ENCODE measurements around the gene FBXL2.
"Not testable (repeated sequence)": the region's sequence is repeated elsewhere in the genome, so short reads cannot be mapped to it uniquely, and the experiment has no call there.

Gene FBXL2

GRCh38 chr3:33424606-33425452 lies 147.6 kb downstream of the FBXL2 start:
- Histone ChIP-seq H3K27me3 (ENCODE audit: control insufficient read depth in 1 of 2, insufficient read depth in 2 of 2, low read length in 2 of 2) (no peaks in the 10 kb centered on the region), H3K9me3 (ENCODE audit: control insufficient read depth in 1 of 2, low read length in 2 of 2) (no peaks in the 10 kb centered on the region), H3K36me3 (ENCODE audit: control insufficient read depth in 1 of 2, insufficient read depth in 2 of 2, low read length in 2 of 2) (peaks cover 0 to 19% of the 10 kb centered on the region in 2 donors), H3K9ac (ENCODE audit: low read depth in 1 of 2, low read length in 2 of 2) (no peak overlapping the region), H3K4me3 (ENCODE audit: low read depth in 1 of 2, low read length in 2 of 2) (no peak overlapping the region), H3K27ac (ENCODE audit: low read depth, low read length) (no peak overlapping the region), H3K4me1 (ENCODE audit: control insufficient read depth in 1 of 2, insufficient read depth in 2 of 2, low read length in 2 of 2) (peaks cover 14 to 21% of the 10 kb centered on the region in 2 donors)

DNA sequence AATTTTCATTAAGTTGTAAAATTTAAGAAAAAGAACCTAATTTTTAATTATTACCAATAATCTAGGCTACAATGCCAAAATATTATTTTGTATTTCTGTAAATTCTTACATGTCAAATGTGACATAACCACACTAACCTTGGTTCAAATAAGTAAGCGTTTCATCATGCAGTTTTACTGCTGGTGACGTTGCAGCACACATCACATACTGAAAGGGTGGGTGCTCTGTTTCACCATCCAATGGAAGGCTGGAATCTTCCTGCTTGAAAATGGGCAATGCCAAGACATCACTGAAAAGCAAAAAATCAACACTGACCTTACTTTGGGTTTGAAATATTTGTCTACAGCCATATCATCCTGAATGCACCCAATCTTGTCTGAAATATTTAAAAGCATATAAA lies 148.2 kb downstream of the FBXL2 start:
- H3K27ac ChIP-seq (ENCODE audit: low read depth, low read length): no peak overlapping the region
- H3K27me3 ChIP-seq (ENCODE audit: control insufficient read depth in 1 of 2, insufficient read depth in 2 of 2, low read length in 2 of 2): no peaks in the 10 kb centered on the region
- no peak overlapping the region for H3K9ac ChIP-seq (ENCODE audit: low read depth in 1 of 2, low read length in 2 of 2)
- no peak overlapping the region for H3K4me3 ChIP-seq (ENCODE audit: low read depth in 1 of 2, low read length in 2 of 2)
- peaks cover 20 to 28% of the 10 kb centered on the region in 2 donors for H3K4me1 ChIP-seq (ENCODE audit: control insufficient read depth in 1 of 2, insufficient read depth in 2 of 2, low read length in 2 of 2)
- peaks cover 0 to 19% of the 10 kb centered on the region in 2 donors for H3K36me3 ChIP-seq (ENCODE audit: control insufficient read depth in 1 of 2, insufficient read depth in 2 of 2, low read length in 2 of 2)
- H3K9me3 ChIP-seq (ENCODE audit: control insufficient read depth in 1 of 2, low read length in 2 of 2): no peaks in the 10 kb centered on the region

DNA sequence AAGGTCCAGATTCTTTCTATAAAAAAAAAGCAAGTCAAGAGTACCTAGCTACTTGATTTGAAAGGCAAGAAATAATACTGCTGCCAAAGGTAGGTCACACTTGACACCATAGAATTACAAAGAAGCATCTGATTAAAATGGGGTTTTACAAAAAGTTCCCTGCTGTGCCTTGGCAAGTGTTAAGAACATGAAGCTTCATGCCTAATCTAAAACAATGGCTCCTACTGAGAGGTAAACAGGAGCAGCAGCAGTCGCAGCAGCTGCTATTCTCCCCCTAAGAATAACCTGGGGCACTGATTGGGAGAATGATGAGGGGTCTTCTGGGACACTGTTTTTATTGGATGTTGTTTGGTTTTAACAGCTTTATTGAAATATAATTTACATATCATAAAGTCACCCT lies 148.8 kb downstream of the FBXL2 start:
- Histone ChIP-seq H3K36me3 (ENCODE audit: control insufficient read depth in 1 of 2, insufficient read depth in 2 of 2, low read length in 2 of 2) (peaks cover 0 to 14% of the 10 kb centered on the region in 2 donors), H3K9ac (ENCODE audit: low read depth in 1 of 2, low read length in 2 of 2) (no peak overlapping the region), H3K27me3 (ENCODE audit: control insufficient read depth in 1 of 2, insufficient read depth in 2 of 2, low read length in 2 of 2) (no peaks in the 10 kb centered on the region), H3K27ac (ENCODE audit: low read depth, low read length) (no peak overlapping the region), H3K4me3 (ENCODE audit: low read depth in 1 of 2, low read length in 2 of 2) (no peak overlapping the region), H3K4me1 (ENCODE audit: control insufficient read depth in 1 of 2, insufficient read depth in 2 of 2, low read length in 2 of 2) (peaks cover 20 to 32% of the 10 kb centered on the region in 2 donors), H3K9me3 (ENCODE audit: control insufficient read depth in 1 of 2, low read length in 2 of 2) (no peaks in the 10 kb centered on the region)

DNA sequence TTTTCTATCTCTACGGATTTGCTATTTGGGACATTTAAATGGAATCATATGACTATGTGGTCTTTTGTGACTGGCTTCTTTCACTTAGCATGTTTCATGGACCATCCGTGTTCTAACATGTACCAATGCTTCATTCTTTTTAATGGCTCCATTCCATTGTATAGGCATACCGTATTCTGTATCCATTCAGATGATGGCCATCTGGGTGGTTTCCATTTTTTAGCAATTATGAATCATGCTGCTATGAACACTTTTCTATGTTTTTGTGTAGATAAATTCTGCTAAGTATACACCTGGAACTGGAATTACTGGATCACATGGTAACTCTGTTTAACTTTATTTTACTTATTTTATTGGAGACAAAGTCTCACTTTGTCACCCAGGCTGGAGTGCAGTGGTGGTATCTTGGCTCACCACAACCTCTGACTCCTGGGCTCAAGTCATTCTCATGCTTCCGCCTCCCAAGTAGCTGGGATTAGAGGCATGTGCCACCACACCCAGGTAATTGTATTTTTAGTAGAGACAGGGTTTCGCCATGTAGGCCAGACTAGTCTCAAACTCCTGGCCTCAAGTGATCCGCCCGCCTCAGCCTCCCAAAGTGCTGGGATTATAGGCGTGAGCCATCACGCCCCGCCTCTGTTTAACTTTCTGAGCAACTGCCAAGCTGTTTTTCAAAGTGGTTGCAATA lies 149.5 kb downstream of the FBXL2 start:
- Histone ChIP-seq H3K4me1 (ENCODE audit: control insufficient read depth in 1 of 2, insufficient read depth in 2 of 2, low read length in 2 of 2) (peaks cover 20 to 32% of the 10 kb centered on the region in 2 donors), H3K27me3 (ENCODE audit: control insufficient read depth in 1 of 2, insufficient read depth in 2 of 2, low read length in 2 of 2) (no peaks in the 10 kb centered on the region)

DNA sequence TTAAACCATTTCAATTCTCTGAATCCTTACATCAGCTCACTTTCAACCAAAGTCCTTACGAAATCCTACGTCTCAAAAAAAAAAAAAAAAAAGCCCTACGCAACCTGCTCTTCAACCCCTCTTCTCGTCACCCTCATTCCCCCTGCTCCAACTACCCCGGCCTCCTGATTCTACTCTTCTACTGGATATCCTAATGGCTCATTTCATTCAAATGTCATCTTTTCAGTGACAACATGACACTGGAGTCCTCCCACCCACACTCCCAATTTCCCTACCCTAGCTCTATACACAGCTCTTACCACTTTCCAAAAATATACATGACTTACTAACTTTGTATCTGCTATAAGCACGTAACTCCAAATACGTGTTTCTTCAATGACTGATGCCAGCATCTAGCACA lies 151.5 kb downstream of the FBXL2 start:
- H3K27me3 ChIP-seq (ENCODE audit: control insufficient read depth in 1 of 2, insufficient read depth in 2 of 2, low read length in 2 of 2): no peaks in the 10 kb centered on the region
- H3K4me1 ChIP-seq (ENCODE audit: control insufficient read depth in 1 of 2, insufficient read depth in 2 of 2, low read length in 2 of 2): peaks cover 20 to 32% of the 10 kb centered on the region in 2 donors
- H3K27ac ChIP-seq (ENCODE audit: low read depth, low read length): no peak overlapping the region

More for the DNA sequence above, 149.5 kb downstream of the FBXL2 start:
- H3K36me3 ChIP-seq (ENCODE audit: control insufficient read depth in 1 of 2, insufficient read depth in 2 of 2, low read length in 2 of 2): peaks cover 0 to 14% of the 10 kb centered on the region in 2 donors
- no peak overlapping the region for H3K27ac ChIP-seq (ENCODE audit: low read depth, low read length)
- H3K4me3 ChIP-seq (ENCODE audit: low read depth in 1 of 2, low read length in 2 of 2): no peak overlapping the region
- no peak overlapping the region for H3K9ac ChIP-seq (ENCODE audit: low read depth in 1 of 2, low read length in 2 of 2)
- no peaks in the 10 kb centered on the region for H3K9me3 ChIP-seq (ENCODE audit: control insufficient read depth in 1 of 2, low read length in 2 of 2)

GRCh38 chr3:33429306-33429705 lies 152.1 kb downstream of the FBXL2 start:
- not testable (repeated sequence) for H3K9ac ChIP-seq (ENCODE audit: low read depth in 1 of 2, low read length in 2 of 2); H3K4me3 ChIP-seq (ENCODE audit: low read depth in 1 of 2, low read length in 2 of 2); H3K36me3 ChIP-seq (ENCODE audit: control insufficient read depth in 1 of 2, insufficient read depth in 2 of 2, low read length in 2 of 2); H3K27me3 ChIP-seq (ENCODE audit: control insufficient read depth in 1 of 2, insufficient read depth in 2 of 2, low read length in 2 of 2); H3K9me3 ChIP-seq (ENCODE audit: control insufficient read depth in 1 of 2, low read length in 2 of 2); H3K27ac ChIP-seq (ENCODE audit: low read depth, low read length)
- H3K4me1 ChIP-seq (ENCODE audit: control insufficient read depth in 1 of 2, insufficient read depth in 2 of 2, low read length in 2 of 2): peaks cover 20 to 32% of the 10 kb centered on the region in 2 donors

More for the DNA sequence above, 151.5 kb downstream of the FBXL2 start:
- Histone ChIP-seq H3K4me3 (ENCODE audit: low read depth in 1 of 2, low read length in 2 of 2) (no peak overlapping the region), H3K9ac (ENCODE audit: low read depth in 1 of 2, low read length in 2 of 2) (no peak overlapping the region), H3K9me3 (ENCODE audit: control insufficient read depth in 1 of 2, low read length in 2 of 2) (no peaks in the 10 kb centered on the region), H3K36me3 (ENCODE audit: control insufficient read depth in 1 of 2, insufficient read depth in 2 of 2, low read length in 2 of 2) (peaks cover 0 to 7% of the 10 kb centered on the region in 2 donors)

DNA sequence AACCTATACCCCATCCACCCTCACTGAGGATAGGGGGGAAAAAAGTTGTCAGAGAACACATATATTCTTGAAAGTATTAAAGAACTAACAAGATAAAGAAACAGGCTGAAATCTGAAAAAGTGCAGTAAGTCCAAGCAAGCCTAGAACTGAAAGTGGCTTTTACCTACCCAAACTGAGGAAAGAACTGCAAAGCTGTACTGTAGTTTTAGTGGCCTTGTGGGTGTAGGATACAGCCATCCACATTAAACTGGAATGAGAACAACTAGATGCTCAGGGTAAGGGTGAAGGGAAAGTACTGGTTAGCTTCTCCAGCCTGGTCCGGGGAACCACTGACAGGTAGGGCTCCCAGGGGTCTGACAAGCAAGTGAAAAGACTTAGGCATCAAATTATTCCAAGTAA lies 152.8 kb downstream of the FBXL2 start:
- Histone ChIP-seq H3K9me3 (ENCODE audit: control insufficient read depth in 1 of 2, low read length in 2 of 2) (no peaks in the 10 kb centered on the region), H3K4me1 (ENCODE audit: control insufficient read depth in 1 of 2, insufficient read depth in 2 of 2, low read length in 2 of 2) (peaks cover 20 to 32% of the 10 kb centered on the region in 2 donors), H3K36me3 (ENCODE audit: control insufficient read depth in 1 of 2, insufficient read depth in 2 of 2, low read length in 2 of 2) (peaks cover 0 to 2% of the 10 kb centered on the region in 2 donors), H3K27ac (ENCODE audit: low read depth, low read length) (no peak overlapping the region), H3K9ac (ENCODE audit: low read depth in 1 of 2, low read length in 2 of 2) (no peak overlapping the region), H3K4me3 (ENCODE audit: low read depth in 1 of 2, low read length in 2 of 2) (no peak overlapping the region), H3K27me3 (ENCODE audit: control insufficient read depth in 1 of 2, insufficient read depth in 2 of 2, low read length in 2 of 2) (no peaks in the 10 kb centered on the region)

DNA sequence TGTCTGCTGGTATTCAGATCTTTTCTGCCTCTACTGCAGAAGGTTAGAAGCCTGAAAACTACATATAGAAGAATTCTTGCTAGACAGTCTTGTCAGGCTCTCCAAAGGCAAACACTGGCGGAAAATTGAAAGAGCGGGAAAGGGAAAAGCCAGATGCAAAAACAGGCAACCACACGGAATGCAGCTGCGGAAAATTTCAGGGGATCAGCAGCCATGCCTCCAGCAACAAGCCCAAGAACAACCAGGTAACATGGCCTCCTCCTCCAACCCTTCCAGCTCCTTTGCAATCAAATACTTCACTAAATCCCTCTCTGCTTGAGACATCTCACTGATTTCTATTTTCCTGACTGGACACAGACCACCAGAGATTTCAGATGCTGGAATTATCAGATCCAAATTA lies 153.3 kb downstream of the FBXL2 start:
- Histone ChIP-seq H3K36me3 (ENCODE audit: control insufficient read depth in 1 of 2, insufficient read depth in 2 of 2, low read length in 2 of 2) (no peaks in the 10 kb centered on the region), H3K9me3 (ENCODE audit: control insufficient read depth in 1 of 2, low read length in 2 of 2) (no peaks in the 10 kb centered on the region), H3K27ac (ENCODE audit: low read depth, low read length) (no peak overlapping the region), H3K4me3 (ENCODE audit: low read depth in 1 of 2, low read length in 2 of 2) (no peak overlapping the region), H3K27me3 (ENCODE audit: control insufficient read depth in 1 of 2, insufficient read depth in 2 of 2, low read length in 2 of 2) (no peaks in the 10 kb centered on the region), H3K4me1 (ENCODE audit: control insufficient read depth in 1 of 2, insufficient read depth in 2 of 2, low read length in 2 of 2) (peaks cover 25 to 35% of the 10 kb centered on the region in 2 donors), H3K9ac (ENCODE audit: low read depth in 1 of 2, low read length in 2 of 2) (no peak overlapping the region)

DNA sequence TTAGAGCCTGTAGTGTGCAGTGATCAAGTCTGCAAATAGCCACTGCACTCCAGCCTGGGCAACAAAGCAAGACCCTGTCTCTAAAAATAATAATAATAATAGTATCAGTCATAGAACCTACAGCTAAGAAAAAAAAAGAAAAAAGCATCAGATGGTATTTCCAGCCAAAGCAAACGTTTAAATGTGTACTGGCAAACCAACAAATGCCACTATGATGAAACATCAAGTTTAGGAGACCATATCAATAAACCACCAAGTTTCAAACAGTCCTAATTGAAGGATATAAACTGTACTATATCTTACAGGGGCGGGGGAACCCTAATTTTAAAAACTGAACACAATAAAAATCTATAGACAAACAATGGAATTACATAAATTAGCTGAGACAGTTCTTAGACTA lies 156.6 kb downstream of the FBXL2 start:
- Histone ChIP-seq H3K9ac (ENCODE audit: low read depth in 1 of 2, low read length in 2 of 2) (no peak overlapping the region), H3K36me3 (ENCODE audit: control insufficient read depth in 1 of 2, insufficient read depth in 2 of 2, low read length in 2 of 2) (no peaks in the 10 kb centered on the region), H3K4me3 (ENCODE audit: low read depth in 1 of 2, low read length in 2 of 2) (no peak overlapping the region), H3K27ac (ENCODE audit: low read depth, low read length) (no peak overlapping the region), H3K27me3 (ENCODE audit: control insufficient read depth in 1 of 2, insufficient read depth in 2 of 2, low read length in 2 of 2) (no peaks in the 10 kb centered on the region), H3K9me3 (ENCODE audit: control insufficient read depth in 1 of 2, low read length in 2 of 2) (no peaks in the 10 kb centered on the region), H3K4me1 (ENCODE audit: control insufficient read depth in 1 of 2, insufficient read depth in 2 of 2, low read length in 2 of 2) (peaks cover 32 to 52% of the 10 kb centered on the region in 2 donors)
